ENCODE measurements around the gene OBSCN. TPM values are rescaled to one million over a fixed set of nuclear protein-coding genes. Genes with fewer than 3 reads are reported as not detected.

OBSCN gene
- polyA plus RNA-seq, 4 donors, result 16.5 to 49.7 (median 34.5) TPM

- DNase-seq (ENCODE audit: low read depth in 4 of 4, low spot score in 2 of 4), result no peak
Measured at GRCh38 chr1:228349701-228350171, 141.9 kb downstream of the OBSCN start.

GRCh38 chr1:228350179-228350742 lies 142.4 kb downstream of the OBSCN start:
- no peak for DNase-seq (ENCODE audit: low read depth in 4 of 4, low spot score in 2 of 4)

- no peak for DNase-seq (ENCODE audit: low read depth in 4 of 4, low spot score in 2 of 4)
Measured at GRCh38 chr1:228350831-228351781, 143.3 kb downstream of the OBSCN start.

GRCh38 chr1:228351850-228352249 lies 144.0 kb downstream of the OBSCN start:
- DNase-seq (ENCODE audit: low read depth in 4 of 4, low spot score in 2 of 4), result no peak

GRCh38 chr1:228352677-228353481 lies 145.0 kb downstream of the OBSCN start:
- no peak for DNase-seq (ENCODE audit: low read depth in 4 of 4, low spot score in 2 of 4)

GRCh38 chr1:228353601-228354371 lies 145.9 kb downstream of the OBSCN start:
- DNase-seq (ENCODE audit: low read depth in 4 of 4, low spot score in 2 of 4), result no peak

GRCh38 chr1:228354390-228355320 lies 146.8 kb downstream of the OBSCN start:
- no peak for DNase-seq (ENCODE audit: low read depth in 4 of 4, low spot score in 2 of 4)

GRCh38 chr1:228356897-228357680 lies 149.2 kb downstream of the OBSCN start:
- no peak for DNase-seq (ENCODE audit: low read depth in 4 of 4, low spot score in 2 of 4)

- no peak for DNase-seq (ENCODE audit: low read depth in 4 of 4, low spot score in 2 of 4)
Measured at GRCh38 chr1:228358039-228358763, 150.4 kb downstream of the OBSCN start.

- no peak for DNase-seq (ENCODE audit: low read depth in 4 of 4, low spot score in 2 of 4)
Measured at GRCh38 chr1:228358764-228359612, 151.1 kb downstream of the OBSCN start.

GRCh38 chr1:228359613-228360532 lies 152.0 kb downstream of the OBSCN start:
- no peak for DNase-seq (ENCODE audit: low read depth in 4 of 4, low spot score in 2 of 4)

- DNase-seq (ENCODE audit: low read depth in 4 of 4, low spot score in 2 of 4), result no peak
Measured at GRCh38 chr1:228360533-228361313, 152.9 kb downstream of the OBSCN start.

- DNase-seq (ENCODE audit: low read depth in 4 of 4, low spot score in 2 of 4), result no peak
Measured at GRCh38 chr1:228361314-228362140, 153.7 kb downstream of the OBSCN start.
